Measurements from ENCODE around the gene PTPRN2.
"Not testable (repeated sequence)": the region's sequence is repeated elsewhere in the genome, so short reads cannot be mapped to it uniquely, and the experiment has no call there.

Gene PTPRN2

GRCh38 chr7:157507987-157508386, 1079.6 kb downstream of the PTPRN2 start:
- no peak for DNase-seq (ENCODE audit: low read depth in 2 of 2)

GRCh38 chr7:157506268-157506667, 1081.4 kb downstream of the PTPRN2 start:
- DNase-seq (ENCODE audit: low read depth in 2 of 2), result no peak

GRCh38 chr7:157505646-157506045, 1082.0 kb downstream of the PTPRN2 start:
- DNase-seq (ENCODE audit: low read depth in 2 of 2), result no peak

- DNase-seq (ENCODE audit: low read depth in 2 of 2), result no peak
Observed at GRCh38 chr7:157503229-157503628, 1084.4 kb downstream of the PTPRN2 start.

- peak; percentile 25 to 38 for DNase-seq (ENCODE audit: low read depth in 2 of 2)
Observed at GRCh38 chr7:157502701-157503111, 1084.9 kb downstream of the PTPRN2 start.

- no peak for DNase-seq (ENCODE audit: low read depth in 2 of 2)
Observed at GRCh38 chr7:157501581-157501980, 1086.0 kb downstream of the PTPRN2 start.

GRCh38 chr7:157500989-157501540, 1086.6 kb downstream of the PTPRN2 start:
- DNase-seq (ENCODE audit: low read depth in 2 of 2), result not testable (repeated sequence)

GRCh38 chr7:157500171-157500960, 1087.3 kb downstream of the PTPRN2 start:
- no peak for DNase-seq (ENCODE audit: low read depth in 2 of 2)

- DNase-seq (ENCODE audit: low read depth in 2 of 2), result no peak
Observed at GRCh38 chr7:157499835-157500153, 1087.8 kb downstream of the PTPRN2 start.

GRCh38 chr7:157499121-157499834, 1088.3 kb downstream of the PTPRN2 start:
- DNase-seq (ENCODE audit: low read depth in 2 of 2), result no peak

GRCh38 chr7:157498657-157499056, 1089.0 kb downstream of the PTPRN2 start:
- DNase-seq (ENCODE audit: low read depth in 2 of 2), result no peak

- no peak for DNase-seq (ENCODE audit: low read depth in 2 of 2)
Observed at GRCh38 chr7:157497744-157498651, 1089.6 kb downstream of the PTPRN2 start.

GRCh38 chr7:157497367-157497743, 1090.3 kb downstream of the PTPRN2 start:
- no peak for DNase-seq (ENCODE audit: low read depth in 2 of 2)

GRCh38 chr7:157496416-157497275, 1091.0 kb downstream of the PTPRN2 start:
- no peak for DNase-seq (ENCODE audit: low read depth in 2 of 2)

GRCh38 chr7:157495594-157495993, 1092.0 kb downstream of the PTPRN2 start:
- DNase-seq (ENCODE audit: low read depth in 2 of 2), result no peak

GRCh38 chr7:157495177-157495553, 1092.5 kb downstream of the PTPRN2 start:
- no peak for DNase-seq (ENCODE audit: low read depth in 2 of 2)

GRCh38 chr7:157494506-157495176, 1093.0 kb downstream of the PTPRN2 start:
- no peak for DNase-seq (ENCODE audit: low read depth in 2 of 2)

GRCh38 chr7:157493776-157494175, 1093.8 kb downstream of the PTPRN2 start:
- no peak for DNase-seq (ENCODE audit: low read depth in 2 of 2)

- DNase-seq (ENCODE audit: low read depth in 2 of 2), result no peak
Observed at GRCh38 chr7:157493017-157493416, 1094.6 kb downstream of the PTPRN2 start.

GRCh38 chr7:157490465-157490912, 1097.1 kb downstream of the PTPRN2 start:
- DNase-seq (ENCODE audit: low read depth in 2 of 2), result no peak

Measured in activated CD4-positive, alpha-beta T cell treated with anti-CD3 and anti-CD28 coated beads for 24 hours (primary cell).